KMS-11 (cell line): Measurements from ENCODE around the gene F2R.

ENCODE experiments used
- H2AFZ ChIP-seq: fragments of 200-600 bp; sonication (generic); 2 replicates; pipeline ENCODE4 v1.6.1; 2016; ENCODE audit warnings: antibody characterized with exemption, mixed run types, low read depth
- H3K27ac ChIP-seq: fragments of 200-600 bp; sonication (generic); 2 replicates; pipeline ENCODE4 v1.6.1; 2016; ENCODE audit warnings: mild to moderate bottlenecking, mixed run types
- H3K27me3 ChIP-seq: fragments of 200-600 bp; sonication (generic); 2 replicates; pipeline ENCODE4 v1.6.1; 2017; ENCODE audit warnings: mild to moderate bottlenecking, low read depth, mixed run types, moderate library complexity; ENCODE audit not compliant: insufficient read depth
- H3K36me3 ChIP-seq: fragments of 200-600 bp; sonication (generic); 2 replicates; pipeline ENCODE4 v1.6.1; 2017; ENCODE audit warnings: mild to moderate bottlenecking, mixed run types; ENCODE audit not compliant: insufficient read depth
- H3K4me1 ChIP-seq: fragments of 200-600 bp; sonication (generic); 2 replicates; pipeline ENCODE4 v1.6.1; 2016; ENCODE audit warnings: mild to moderate bottlenecking, low read depth, mixed run types; ENCODE audit not compliant: poor library complexity, severe bottlenecking
- H3K4me2 ChIP-seq: fragments of 200-600 bp; sonication (generic); 2 replicates; pipeline ENCODE4 v1.7.0; 2016; ENCODE audit warnings: mild to moderate bottlenecking, mixed run types
- H3K4me3 ChIP-seq: fragments of 200-600 bp; sonication (generic); IDR thresholded peaks from 2 replicates; pipeline ENCODE4 v1.6.1; 2017; ENCODE audit warnings: low read depth, low read length, mixed read lengths; ENCODE audit not compliant: insufficient read depth
- H3K79me2 ChIP-seq: fragments of 200-600 bp; sonication (generic); 2 replicates; pipeline ENCODE4 v1.6.1; 2016; ENCODE audit warnings: low read depth, mixed run types; ENCODE audit not compliant: insufficient read depth
- H3K9ac ChIP-seq: fragments of 200-600 bp; sonication (generic); 2 replicates; pipeline ENCODE4 v1.6.1; 2016; ENCODE audit warnings: mild to moderate bottlenecking, mixed run types
- H4K20me1 ChIP-seq: fragments of 200-600 bp; sonication (generic); 2 replicates; pipeline ENCODE4 v1.6.1; 2016; ENCODE audit warnings: mild to moderate bottlenecking, mixed run types; ENCODE audit not compliant: insufficient read depth
- TF ChIP-seq, protein P1 (sequence below): fragments of 200-600 bp; sonication (generic); conservative IDR thresholded peaks from 2 replicates; pipeline ENCODE4 v1.6.1; 2017; ENCODE audit warnings: low read depth, mild to moderate bottlenecking, antibody characterized with exemption, low read length, moderate library complexity, mixed read lengths

Gene F2R

GRCh38 chr5:76672242-76672641 is 43.7 kb upstream of the F2R start:
- no peaks in the 10 kb centered on the region for H3K4me1 ChIP-seq
- H3K27ac ChIP-seq: no peak overlapping the region
- peaks cover 12% of the 10 kb centered on the region; the same call in 1 of the 2 replicates for H3K36me3 ChIP-seq
- no peak overlapping the region for H2AFZ ChIP-seq
- H3K4me3 ChIP-seq: no peak overlapping the region
- H3K4me2 ChIP-seq: no peak overlapping the region
- H3K79me2 ChIP-seq: no peaks in the 10 kb centered on the region
- no peaks in the 10 kb centered on the region for H4K20me1 ChIP-seq
- no peaks in the 10 kb centered on the region for H3K27me3 ChIP-seq
- H3K9ac ChIP-seq: no peak overlapping the region
- TF ChIP-seq, protein P1, sequence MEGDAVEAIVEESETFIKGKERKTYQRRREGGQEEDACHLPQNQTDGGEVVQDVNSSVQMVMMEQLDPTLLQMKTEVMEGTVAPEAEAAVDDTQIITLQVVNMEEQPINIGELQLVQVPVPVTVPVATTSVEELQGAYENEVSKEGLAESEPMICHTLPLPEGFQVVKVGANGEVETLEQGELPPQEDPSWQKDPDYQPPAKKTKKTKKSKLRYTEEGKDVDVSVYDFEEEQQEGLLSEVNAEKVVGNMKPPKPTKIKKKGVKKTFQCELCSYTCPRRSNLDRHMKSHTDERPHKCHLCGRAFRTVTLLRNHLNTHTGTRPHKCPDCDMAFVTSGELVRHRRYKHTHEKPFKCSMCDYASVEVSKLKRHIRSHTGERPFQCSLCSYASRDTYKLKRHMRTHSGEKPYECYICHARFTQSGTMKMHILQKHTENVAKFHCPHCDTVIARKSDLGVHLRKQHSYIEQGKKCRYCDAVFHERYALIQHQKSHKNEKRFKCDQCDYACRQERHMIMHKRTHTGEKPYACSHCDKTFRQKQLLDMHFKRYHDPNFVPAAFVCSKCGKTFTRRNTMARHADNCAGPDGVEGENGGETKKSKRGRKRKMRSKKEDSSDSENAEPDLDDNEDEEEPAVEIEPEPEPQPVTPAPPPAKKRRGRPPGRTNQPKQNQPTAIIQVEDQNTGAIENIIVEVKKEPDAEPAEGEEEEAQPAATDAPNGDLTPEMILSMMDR: no peak

DNA sequence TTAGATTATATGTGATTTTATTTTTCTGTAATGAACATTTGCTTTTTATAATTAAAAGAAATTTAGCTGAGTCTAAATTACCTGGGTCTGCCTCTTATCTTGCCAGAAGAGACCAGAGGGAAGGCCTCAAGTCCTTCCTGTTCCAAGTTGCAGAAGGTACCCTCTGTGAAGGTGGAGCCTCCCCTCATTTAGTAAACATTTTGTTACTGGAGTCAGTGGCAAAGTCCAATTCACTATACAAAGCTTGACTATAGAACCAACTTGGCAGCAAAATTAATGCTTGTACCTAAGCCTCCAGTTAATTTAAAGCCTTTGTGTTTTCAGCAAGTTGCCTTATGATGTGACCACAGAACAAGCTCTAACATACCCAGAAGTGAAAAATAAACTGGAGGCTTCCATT is 42.8 kb upstream of the F2R start:
- Histone ChIP-seq H2AFZ (no peak overlapping the region), H3K27ac (no peak overlapping the region), H3K4me3 (no peak overlapping the region), H3K27me3 (no peaks in the 10 kb centered on the region), H3K9ac (no peak overlapping the region), H3K36me3 (peaks cover 15% of the 10 kb centered on the region; the same call in 1 of the 2 replicates), H3K4me1 (no peaks in the 10 kb centered on the region), H4K20me1 (no peaks in the 10 kb centered on the region), H3K4me2 (no peak overlapping the region), H3K79me2 (no peaks in the 10 kb centered on the region)
- TF ChIP-seq, protein P1: no peak

- H3K4me1 ChIP-seq: no peaks in the 10 kb centered on the region
- H3K4me2 ChIP-seq: no peak overlapping the region
- H3K4me3 ChIP-seq: no peak overlapping the region
- no peak overlapping the region for H2AFZ ChIP-seq
- H3K27ac ChIP-seq: no peak overlapping the region
- no peak overlapping the region for H3K9ac ChIP-seq
- H3K27me3 ChIP-seq: no peaks in the 10 kb centered on the region
- peaks cover 8% of the 10 kb centered on the region; the same call in 1 of the 2 replicates for H3K36me3 ChIP-seq
- TF ChIP-seq, protein P1: no peak
- H3K79me2 ChIP-seq: no peaks in the 10 kb centered on the region
- H4K20me1 ChIP-seq: no peaks in the 10 kb centered on the region
These were observed 41.4 kb upstream of the F2R start for GRCh38 chr5:76674330-76675066.

DNA sequence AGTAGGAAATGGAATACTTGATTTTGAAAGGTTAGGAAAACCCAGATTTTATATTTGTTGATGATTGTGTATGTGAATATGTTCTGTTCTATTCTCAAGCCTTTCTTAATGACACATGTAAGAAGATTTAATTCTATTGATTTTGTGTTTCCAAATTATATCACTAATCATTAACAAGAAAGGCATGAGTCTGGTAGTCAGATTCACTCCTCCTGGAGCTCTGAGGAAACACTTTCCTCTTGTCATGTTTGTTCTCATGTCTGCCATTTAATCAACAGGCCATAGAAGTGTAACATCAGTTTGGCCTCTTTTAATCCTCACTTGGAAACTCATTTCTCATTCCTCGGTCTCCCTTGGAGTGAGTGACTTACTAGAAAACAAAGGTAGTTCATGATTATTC is 40.6 kb upstream of the F2R start:
- Histone ChIP-seq H3K4me1 (peaks cover 3% of the 10 kb centered on the region), H3K79me2 (no peaks in the 10 kb centered on the region), H3K4me3 (no peak overlapping the region), H3K9ac (no peak overlapping the region), H2AFZ (no peak overlapping the region), H3K27me3 (no peaks in the 10 kb centered on the region), H3K36me3 (peaks cover 8% of the 10 kb centered on the region; the same call in 1 of the 2 replicates), H3K27ac (no peak overlapping the region), H3K4me2 (no peak overlapping the region), H4K20me1 (no peaks in the 10 kb centered on the region)
- TF ChIP-seq, protein P1: no peak
